Gastrocnemius medialis (tissue), 4 donors: ENCODE data around the gene ZNF548.

ENCODE experiments used
- POLR2A ChIP-seq, 2 donors: fragments of 450-650 bp; IDR thresholded peaks; one replicate each; pipeline ENCODE4 v1.6.1; 2017; ENCODE audit warnings: antibody characterized with exemption in 2 of 2, mild to moderate bottlenecking in 2 of 2, moderate library complexity in 2 of 2
- TF ChIP-seq, protein P1 (sequence below), 5 experiments: fragments of 450-650 bp in 3 of 5; fragments of 200-600 bp in 2 of 5; sonication (generic) in 2 of 5; IDR thresholded peaks in 4 of 5; conservative IDR thresholded peaks in 1 of 5; 1 replicate in 4 of 5; 2 replicates in 1 of 5; pipeline ENCODE4 v1.5.1; 2016 to 2019; ENCODE audit warnings: antibody characterized with exemption in 5 of 5, mild to moderate bottlenecking in 3 of 5, moderate library complexity in 3 of 5

DNA sequence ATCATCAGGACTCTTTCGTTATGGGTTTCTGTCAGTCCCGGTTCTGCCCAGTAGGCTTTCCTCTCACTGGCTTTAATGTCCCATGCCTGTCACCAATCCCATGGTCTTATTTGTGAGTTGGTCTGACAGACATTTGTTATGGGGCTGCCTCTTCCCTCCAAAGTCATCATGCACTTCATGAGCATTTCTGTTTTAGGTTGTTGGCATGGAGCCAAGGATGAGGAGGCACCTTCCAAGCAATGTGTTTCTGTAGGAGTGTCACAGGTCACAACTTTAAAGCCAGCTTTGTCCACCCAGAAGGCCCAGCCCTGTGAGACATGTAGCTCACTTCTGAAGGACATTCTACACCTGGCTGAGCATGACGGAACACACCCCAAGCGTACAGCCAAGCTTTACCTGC lies 29.8 kb downstream of the ZNF548 start:
- TF ChIP-seq, protein P1, sequence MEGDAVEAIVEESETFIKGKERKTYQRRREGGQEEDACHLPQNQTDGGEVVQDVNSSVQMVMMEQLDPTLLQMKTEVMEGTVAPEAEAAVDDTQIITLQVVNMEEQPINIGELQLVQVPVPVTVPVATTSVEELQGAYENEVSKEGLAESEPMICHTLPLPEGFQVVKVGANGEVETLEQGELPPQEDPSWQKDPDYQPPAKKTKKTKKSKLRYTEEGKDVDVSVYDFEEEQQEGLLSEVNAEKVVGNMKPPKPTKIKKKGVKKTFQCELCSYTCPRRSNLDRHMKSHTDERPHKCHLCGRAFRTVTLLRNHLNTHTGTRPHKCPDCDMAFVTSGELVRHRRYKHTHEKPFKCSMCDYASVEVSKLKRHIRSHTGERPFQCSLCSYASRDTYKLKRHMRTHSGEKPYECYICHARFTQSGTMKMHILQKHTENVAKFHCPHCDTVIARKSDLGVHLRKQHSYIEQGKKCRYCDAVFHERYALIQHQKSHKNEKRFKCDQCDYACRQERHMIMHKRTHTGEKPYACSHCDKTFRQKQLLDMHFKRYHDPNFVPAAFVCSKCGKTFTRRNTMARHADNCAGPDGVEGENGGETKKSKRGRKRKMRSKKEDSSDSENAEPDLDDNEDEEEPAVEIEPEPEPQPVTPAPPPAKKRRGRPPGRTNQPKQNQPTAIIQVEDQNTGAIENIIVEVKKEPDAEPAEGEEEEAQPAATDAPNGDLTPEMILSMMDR (IDR thresholded peaks at IDR 0.05 in 4 of 5, conservative IDR thresholded peaks at IDR 0.05 in 1 of 5): no peak
- no peak for TF ChIP-seq POLR2A (IDR thresholded peaks at IDR 0.05)
